Measurements from ENCODE around the gene MLLT3. TPM values are rescaled to one million over a fixed set of nuclear protein-coding genes. Genes with fewer than 3 reads are reported as not detected.

Gene MLLT3
- total RNA-seq, 2 experiments from 2014 or later: 59.1 to 60.8 TPM

- POLR2A ChIA-PET: interaction anchor here (0.6 to 1.0 kb wide), 2 partner anchors 38 to 97 kb away, joined by 3 read pairs; no protein-coding TSS in a partner anchor
- DNase-seq (no peak), ATAC-seq (no peak)
- Mint-ChIP-seq H3K27ac (no peak overlapping the region), H3K4me1 (ENCODE audit: low read depth) (peaks cover 14% of the 10 kb centered on the region), H3K4me3 (no peak overlapping the region), H3K9me3 (no peaks in the 10 kb centered on the region), H3K27me3 (no peaks in the 10 kb centered on the region), H3K36me3 (ENCODE audit: low read depth) (no peaks in the 10 kb centered on the region)
- intact Hi-C loops (cut with micrococcal nuclease): no loop called here
- no peak for TF ChIP-seq CTCF (IDR thresholded peaks at IDR 0.05)
- CTCF ChIA-PET: interaction anchor here (0.6 kb wide), 1 partner anchor 409 kb away, joined by 3 read pairs; no protein-coding TSS in a partner anchor
Observed at GRCh38 chr9:20300430-20301115, 321.7 kb downstream of the MLLT3 start.

GRCh38 chr9:20297646-20298084 lies 324.6 kb downstream of the MLLT3 start:
- Mint-ChIP-seq H3K36me3 (ENCODE audit: low read depth) (no peaks in the 10 kb centered on the region), H3K27me3 (no peaks in the 10 kb centered on the region), H3K4me3 (no peak overlapping the region), H3K27ac (no peak overlapping the region), H3K9me3 (no peaks in the 10 kb centered on the region), H3K4me1 (ENCODE audit: low read depth) (peaks cover 14% of the 10 kb centered on the region)
- ATAC-seq: no peak
- ChIA-PET POLR2A (no interaction called here), CTCF (interaction anchor here (1.3 kb wide), 1 partner anchor 644 kb away, joined by 3 read pairs; no protein-coding TSS in a partner anchor)
- intact Hi-C loops (cut with micrococcal nuclease): no loop called here
- TF ChIP-seq CTCF (IDR thresholded peaks at IDR 0.05): no peak
- no peak for DNase-seq

GRCh38 chr9:20295555-20295954 lies 326.7 kb downstream of the MLLT3 start:
- ChIA-PET POLR2A (no interaction called here), CTCF (no interaction called here)
- DNase-seq (no peak), ATAC-seq (no peak)
- H3K36me3 Mint-ChIP-seq (ENCODE audit: low read depth): no peaks in the 10 kb centered on the region
- no peak overlapping the region for H3K27ac Mint-ChIP-seq
- intact Hi-C loops (cut with micrococcal nuclease): no loop called here
- peaks cover 6% of the 10 kb centered on the region for H3K4me1 Mint-ChIP-seq (ENCODE audit: low read depth)
- H3K9me3 Mint-ChIP-seq: peaks cover 3% of the 10 kb centered on the region
- no peak for TF ChIP-seq CTCF (IDR thresholded peaks at IDR 0.05)
- no peaks in the 10 kb centered on the region for H3K27me3 Mint-ChIP-seq
- H3K4me3 Mint-ChIP-seq: no peak overlapping the region

GRCh38 chr9:20294046-20294750 lies 328.1 kb downstream of the MLLT3 start:
- Mint-ChIP-seq H3K9me3 (peaks cover 5% of the 10 kb centered on the region), H3K4me3 (no peak overlapping the region), H3K36me3 (ENCODE audit: low read depth) (no peaks in the 10 kb centered on the region), H3K27me3 (no peaks in the 10 kb centered on the region), H3K4me1 (ENCODE audit: low read depth) (no peaks in the 10 kb centered on the region), H3K27ac (no peak overlapping the region)
- ATAC-seq (no peak), DNase-seq (no peak)
- no peak for TF ChIP-seq CTCF (IDR thresholded peaks at IDR 0.05)
- intact Hi-C loops (cut with micrococcal nuclease): no loop called here
- CTCF ChIA-PET: no interaction called here
- POLR2A ChIA-PET: no interaction called here

GRCh38 chr9:20292002-20292401 lies 330.3 kb downstream of the MLLT3 start:
- Mint-ChIP-seq H3K36me3 (ENCODE audit: low read depth) (no peaks in the 10 kb centered on the region), H3K4me1 (ENCODE audit: low read depth) (no peaks in the 10 kb centered on the region), H3K27me3 (no peaks in the 10 kb centered on the region), H3K27ac (no peak overlapping the region), H3K4me3 (no peak overlapping the region), H3K9me3 (peaks cover 10% of the 10 kb centered on the region)
- ChIA-PET POLR2A (no interaction called here), CTCF (no interaction called here)
- no peak for DNase-seq
- TF ChIP-seq CTCF (IDR thresholded peaks at IDR 0.05): no peak
- no peak for ATAC-seq
- intact Hi-C loops (cut with micrococcal nuclease): no loop called here

Measured in activated CD8-positive, alpha-beta T cell treated with anti-CD3 and anti-CD28 coated beads for 36 hours (primary cell).